ENCODE data around the gene FAM47E.

DNA sequence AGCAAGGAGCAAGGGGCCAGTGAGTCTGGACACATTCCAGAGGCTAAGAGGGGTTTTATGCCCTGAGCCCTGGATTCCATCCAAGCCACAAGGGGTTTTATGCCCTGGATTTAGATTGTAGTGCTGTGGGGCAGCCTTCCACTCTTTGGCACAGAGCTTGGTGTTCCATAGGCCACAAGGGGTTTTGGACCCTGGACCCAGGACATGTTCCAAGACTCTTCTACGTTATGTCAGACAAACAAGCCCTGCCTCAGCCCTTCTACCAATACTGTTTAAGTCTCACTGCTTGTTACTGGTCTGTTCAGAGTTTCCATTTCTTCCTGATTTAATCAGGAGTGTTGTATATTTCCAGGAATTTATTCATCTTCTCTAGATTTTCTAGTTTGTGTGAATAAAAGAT, 25.1 kb upstream of the FAM47E start:
- TF ChIP-seq POLR2AphosphoS5 (IDR thresholded peaks at IDR 0.05; ENCODE audit: low read depth, low read length) (no peak), REST (IDR thresholded peaks at IDR 0.05; ENCODE audit: insufficient read depth in 1 of 2, low read depth in 2 of 2, low read length in 2 of 2) (no peak)
